ENCODE data around the gene TNFAIP8. TPM values are rescaled to one million over a fixed set of nuclear protein-coding genes. Genes with fewer than 3 reads are reported as not detected.

The TNFAIP8 gene
- total RNA-seq, 2 donors from 2014 or later, result 131 to 333 TPM

Other genes starting within 250 kb of the TNFAIP8 start
- 100 to 1,000 TPM; 100 to 121 TPM for gene HSD17B4, start 96.5 kb downstream of the TNFAIP8 start, total RNA-seq